Purkinje cell (primary cell): ENCODE data around the gene RHOXF2. TPM values are rescaled to one million over a fixed set of nuclear protein-coding genes. Genes with fewer than 3 reads are reported as not detected.

Experiments used
- polyA plus RNA-seq: library from polyadenylated mRNA; unstranded; fragments of >200 nt; fragmentation: Nextera tagmentation; gene quantifications from 2 replicates; pipeline ENCODE4 v1.2.1, GENCODE V29; 2014

RHOXF2 gene, protein sequence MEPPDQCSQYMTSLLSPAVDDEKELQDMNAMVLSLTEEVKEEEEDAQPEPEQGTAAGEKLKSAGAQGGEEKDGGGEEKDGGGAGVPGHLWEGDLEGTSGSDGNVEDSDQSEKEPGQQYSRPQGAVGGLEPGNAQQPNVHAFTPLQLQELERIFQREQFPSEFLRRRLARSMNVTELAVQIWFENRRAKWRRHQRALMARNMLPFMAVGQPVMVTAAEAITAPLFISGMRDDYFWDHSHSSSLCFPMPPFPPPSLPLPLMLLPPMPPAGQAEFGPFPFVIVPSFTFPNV
- 0.97 TPM in 1 of 2 replicates, not detected in the other for polyA plus RNA-seq

DNA sequence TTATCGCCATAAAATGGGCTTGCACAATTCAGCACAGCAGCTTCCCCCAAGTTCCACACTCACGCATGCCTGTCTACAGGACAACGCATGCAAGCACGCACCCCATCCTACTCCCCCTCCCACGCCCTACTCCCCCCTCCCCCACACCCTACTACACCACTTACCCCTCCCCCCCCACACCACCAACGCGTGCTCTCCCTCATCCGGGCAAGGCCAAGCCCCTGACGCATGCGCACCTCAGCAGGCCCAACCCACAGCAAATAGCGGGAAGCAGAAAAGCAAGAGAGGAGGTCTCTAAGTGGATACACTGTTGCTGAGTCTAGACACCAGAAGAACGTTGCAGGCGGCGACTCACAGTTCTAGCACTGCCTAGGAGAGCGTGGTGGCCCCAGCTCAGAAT, at the start of gene RHOXF2:
Gene RHOXF2 (plus strand): TSS at position 301 of the 400 bp plus-strand sequence. CDS start 138 bp downstream, outside the sequence.

DNA sequence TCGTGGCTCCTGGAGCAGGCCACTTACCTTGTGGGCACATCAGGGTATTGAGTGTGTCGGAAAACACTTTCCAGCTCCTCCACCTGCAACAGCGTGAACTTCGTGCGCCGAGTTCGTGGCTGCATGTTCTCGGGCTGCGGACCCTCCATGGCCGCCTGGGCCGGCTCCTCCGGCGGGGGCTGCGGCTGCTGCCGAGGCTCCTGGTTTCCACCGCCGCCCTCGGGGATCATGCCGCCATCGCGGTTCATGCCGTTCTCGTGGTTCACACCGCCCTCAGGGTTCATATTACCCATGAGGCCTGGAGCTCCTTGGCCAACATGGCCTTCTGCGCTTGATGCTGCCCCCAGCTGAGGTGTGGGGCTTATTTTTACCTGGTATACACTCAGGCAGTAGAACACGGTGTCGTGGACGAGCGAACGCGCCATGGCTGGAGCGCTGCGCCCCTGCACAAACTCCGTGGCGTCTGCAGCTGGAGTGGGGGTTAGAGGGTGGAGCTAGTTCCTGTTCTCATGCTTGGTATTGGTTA, 42.9 kb upstream of the RHOXF2 start, which contains the start of gene RHOXF1:
Gene RHOXF1 (minus strand): TSS at position 476 of the 526 bp plus-strand sequence. CDS start 51 bp downstream, at position 425.

Other genes starting within 250 kb of the RHOXF2 start
- gene NKAP, start 214.9 kb upstream of the RHOXF2 start, polyA plus RNA-seq = 2.4 and 4.7 TPM in 2 replicates
- 0.36 TPM in 1 of 2 replicates, not detected in the other for gene RHOXF2B, start 80.9 kb upstream of the RHOXF2 start, polyA plus RNA-seq
- gene RHOXF1, start 42.7 kb upstream of the RHOXF2 start, polyA plus RNA-seq = 1.8 TPM in 1 of 2 replicates, not detected in the other
- 10.4 and 13.4 TPM in 2 replicates for gene ZBTB33, start 92.2 kb downstream of the RHOXF2 start, polyA plus RNA-seq
- gene TMEM255A, start 152.8 kb downstream of the RHOXF2 start, polyA plus RNA-seq = 142 and 168 TPM in 2 replicates
- not detected in 2 replicates for gene ATP1B4, start 203.5 kb downstream of the RHOXF2 start, polyA plus RNA-seq